Measurements from ENCODE around the gene CCDC154. TPM values are rescaled to one million over a fixed set of nuclear protein-coding genes. Genes with fewer than 3 reads are reported as not detected.
"Not testable (repeated sequence)": the region's sequence is repeated elsewhere in the genome, so short reads cannot be mapped to it uniquely, and the experiment has no call there.

The CCDC154 gene
- total RNA-seq, 1 donor from 2014 or later, result not detected

DNA sequence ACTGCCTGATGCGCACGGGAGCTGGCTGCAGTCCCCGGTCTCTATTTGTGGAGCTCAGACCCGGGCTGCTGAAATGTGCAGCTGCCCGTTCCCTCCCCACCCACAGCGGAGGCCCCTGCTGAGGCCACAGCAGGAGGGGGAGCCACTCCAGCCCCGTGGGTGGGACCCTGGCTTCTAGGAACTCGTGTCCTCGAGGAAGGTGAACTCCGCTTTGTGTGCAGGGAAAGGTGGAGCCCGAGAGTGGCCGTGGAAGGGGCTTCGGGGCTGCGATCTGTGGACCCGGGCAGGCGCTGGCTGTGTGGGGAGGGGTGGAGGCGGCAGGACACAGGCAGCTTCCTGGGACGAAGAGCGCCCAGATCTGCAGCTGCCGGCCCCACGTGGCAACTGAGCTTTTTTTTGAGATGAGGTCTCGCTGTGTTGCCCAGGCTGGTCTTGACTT, 2.9 kb downstream of the CCDC154 start:
- no peak overlapping the region for H3K4me3 ChIP-seq (ENCODE audit: low read depth, low read length)
- no peak for DNase-seq (ENCODE audit: low read depth)

DNA sequence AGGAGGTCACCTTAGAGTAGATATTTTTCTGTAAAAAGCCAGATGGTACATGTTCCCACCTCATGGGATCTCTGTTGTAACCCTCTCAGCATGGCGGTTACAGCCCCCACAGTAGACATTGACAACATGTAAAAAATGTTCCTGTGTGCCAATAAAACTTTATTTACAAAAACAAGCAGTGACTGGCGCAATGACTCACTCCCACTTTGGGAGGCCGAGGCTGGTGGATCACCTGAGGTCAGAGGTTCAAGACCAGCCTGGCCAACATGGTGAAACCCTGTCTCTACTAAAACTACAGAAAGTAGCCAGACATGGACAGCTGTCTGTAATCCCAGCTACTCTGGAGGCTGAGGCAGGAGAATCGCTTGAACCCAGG, 4.7 kb downstream of the CCDC154 start:
- not testable (repeated sequence) for H3K4me3 ChIP-seq (ENCODE audit: low read depth, low read length); DNase-seq (ENCODE audit: low read depth)

More for the DNA sequence above, 2.9 kb downstream of the CCDC154 start:
- TF ChIP-seq, protein P1, sequence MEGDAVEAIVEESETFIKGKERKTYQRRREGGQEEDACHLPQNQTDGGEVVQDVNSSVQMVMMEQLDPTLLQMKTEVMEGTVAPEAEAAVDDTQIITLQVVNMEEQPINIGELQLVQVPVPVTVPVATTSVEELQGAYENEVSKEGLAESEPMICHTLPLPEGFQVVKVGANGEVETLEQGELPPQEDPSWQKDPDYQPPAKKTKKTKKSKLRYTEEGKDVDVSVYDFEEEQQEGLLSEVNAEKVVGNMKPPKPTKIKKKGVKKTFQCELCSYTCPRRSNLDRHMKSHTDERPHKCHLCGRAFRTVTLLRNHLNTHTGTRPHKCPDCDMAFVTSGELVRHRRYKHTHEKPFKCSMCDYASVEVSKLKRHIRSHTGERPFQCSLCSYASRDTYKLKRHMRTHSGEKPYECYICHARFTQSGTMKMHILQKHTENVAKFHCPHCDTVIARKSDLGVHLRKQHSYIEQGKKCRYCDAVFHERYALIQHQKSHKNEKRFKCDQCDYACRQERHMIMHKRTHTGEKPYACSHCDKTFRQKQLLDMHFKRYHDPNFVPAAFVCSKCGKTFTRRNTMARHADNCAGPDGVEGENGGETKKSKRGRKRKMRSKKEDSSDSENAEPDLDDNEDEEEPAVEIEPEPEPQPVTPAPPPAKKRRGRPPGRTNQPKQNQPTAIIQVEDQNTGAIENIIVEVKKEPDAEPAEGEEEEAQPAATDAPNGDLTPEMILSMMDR (conservative IDR thresholded peaks at IDR 0.05; ENCODE audit: low read depth, low read length), result no peak

DNA sequence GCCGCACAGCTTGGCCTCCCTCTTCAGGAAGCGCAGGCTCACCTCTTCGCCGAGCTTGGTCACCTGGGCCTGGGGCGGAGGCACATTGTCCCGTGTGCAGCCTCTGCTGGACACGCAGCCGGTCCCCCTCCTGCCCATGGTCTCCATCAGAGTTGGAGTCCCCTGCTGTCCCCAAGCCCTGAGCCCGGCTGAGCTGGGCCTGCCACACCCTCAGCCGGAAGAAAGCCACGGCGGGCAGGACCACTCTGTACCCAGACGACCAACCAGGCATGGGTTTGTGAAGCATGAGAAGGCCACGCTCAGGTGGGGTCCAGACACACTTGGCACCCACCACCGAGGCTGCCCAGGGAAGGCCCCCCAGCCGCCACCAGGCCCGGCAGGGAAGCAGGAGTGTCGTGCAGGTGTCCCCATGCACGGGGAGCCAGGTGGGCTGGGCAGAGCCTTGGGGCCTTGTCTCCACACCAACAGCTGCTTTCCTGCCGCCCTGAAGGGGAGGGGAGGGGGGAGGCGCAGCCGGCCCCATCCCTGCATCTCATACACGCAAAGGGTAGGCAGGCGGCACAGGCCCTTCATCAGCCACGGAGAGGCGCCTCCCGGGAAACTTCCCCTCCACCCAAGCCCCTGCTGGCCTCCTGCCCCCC, 5.2 kb downstream of the CCDC154 start:
- no peak for DNase-seq (ENCODE audit: low read depth)
- H3K4me3 ChIP-seq (ENCODE audit: low read depth, low read length), result no peak overlapping the region
- TF ChIP-seq, protein P1 (conservative IDR thresholded peaks at IDR 0.05; ENCODE audit: low read depth, low read length), result no peak

DNA sequence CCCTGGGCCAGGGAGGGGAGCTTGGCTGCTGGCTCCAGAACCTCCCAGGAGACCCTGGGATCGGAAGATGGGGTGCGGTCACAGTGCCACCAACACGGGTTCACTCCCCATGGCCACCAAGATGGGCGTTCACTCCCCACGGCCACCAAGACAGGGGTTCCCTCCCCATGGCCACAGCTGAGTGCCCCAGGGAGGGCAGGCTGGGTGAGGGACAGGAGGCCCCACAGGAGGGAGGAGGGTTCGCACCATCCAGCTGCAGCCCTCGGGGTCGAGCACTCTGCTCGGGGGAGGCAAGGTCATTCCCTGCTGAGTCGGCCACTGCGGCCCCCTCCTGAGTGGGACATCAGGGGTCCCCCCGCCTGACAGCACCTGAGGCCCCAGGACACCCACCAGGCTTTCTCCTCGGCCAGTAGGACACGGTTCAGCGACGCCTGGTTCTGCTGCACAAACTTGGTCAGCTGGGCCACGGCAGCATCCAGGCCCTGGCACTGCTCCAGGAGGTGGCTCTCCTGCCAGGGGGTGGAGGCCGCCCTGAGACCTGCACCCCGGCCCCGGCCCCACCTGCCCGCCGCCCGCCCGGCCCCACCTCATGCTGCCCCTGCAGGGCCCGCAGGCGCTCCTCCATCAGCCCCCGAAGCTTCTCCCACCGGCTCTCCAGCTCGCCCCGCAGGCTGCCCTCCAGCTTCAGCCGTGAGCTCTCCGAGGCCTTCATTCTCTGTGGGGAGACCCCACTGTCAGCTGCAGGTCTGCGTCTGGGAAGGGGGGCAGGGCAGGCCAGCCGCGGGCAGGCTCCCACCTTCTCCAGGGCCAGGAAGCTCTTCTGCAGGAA, 5.9 kb downstream of the CCDC154 start:
- TF ChIP-seq, protein P1 (conservative IDR thresholded peaks at IDR 0.05; ENCODE audit: low read depth, low read length), result no peak
- H3K4me3 ChIP-seq (ENCODE audit: low read depth, low read length), result no peak overlapping the region
- DNase-seq (ENCODE audit: low read depth), result no peak

DNA sequence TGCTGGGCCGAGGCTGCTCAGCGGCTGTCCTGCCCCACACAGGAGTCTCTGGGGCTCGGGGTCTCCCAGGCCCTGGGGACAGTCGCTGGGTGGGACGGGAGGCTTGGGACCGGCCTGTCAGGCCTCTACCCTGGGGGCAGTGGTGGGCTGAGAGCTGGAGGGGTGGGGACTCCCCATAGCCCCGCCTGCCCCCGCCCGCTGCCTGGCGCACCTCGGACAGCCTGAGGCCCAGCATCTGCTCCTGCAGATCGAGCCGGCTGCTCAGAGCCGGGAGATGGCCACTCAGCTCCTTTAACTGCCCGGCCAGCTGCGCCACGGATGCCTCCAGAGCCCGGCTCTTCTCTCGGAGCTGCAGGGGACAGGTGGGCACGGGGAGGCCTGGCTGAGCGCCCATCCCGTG, 6.8 kb downstream of the CCDC154 start:
- DNase-seq (ENCODE audit: low read depth), result no peak
- TF ChIP-seq, protein P1 (conservative IDR thresholded peaks at IDR 0.05; ENCODE audit: low read depth, low read length), result no peak
- no peak overlapping the region for H3K4me3 ChIP-seq (ENCODE audit: low read depth, low read length)

DNA sequence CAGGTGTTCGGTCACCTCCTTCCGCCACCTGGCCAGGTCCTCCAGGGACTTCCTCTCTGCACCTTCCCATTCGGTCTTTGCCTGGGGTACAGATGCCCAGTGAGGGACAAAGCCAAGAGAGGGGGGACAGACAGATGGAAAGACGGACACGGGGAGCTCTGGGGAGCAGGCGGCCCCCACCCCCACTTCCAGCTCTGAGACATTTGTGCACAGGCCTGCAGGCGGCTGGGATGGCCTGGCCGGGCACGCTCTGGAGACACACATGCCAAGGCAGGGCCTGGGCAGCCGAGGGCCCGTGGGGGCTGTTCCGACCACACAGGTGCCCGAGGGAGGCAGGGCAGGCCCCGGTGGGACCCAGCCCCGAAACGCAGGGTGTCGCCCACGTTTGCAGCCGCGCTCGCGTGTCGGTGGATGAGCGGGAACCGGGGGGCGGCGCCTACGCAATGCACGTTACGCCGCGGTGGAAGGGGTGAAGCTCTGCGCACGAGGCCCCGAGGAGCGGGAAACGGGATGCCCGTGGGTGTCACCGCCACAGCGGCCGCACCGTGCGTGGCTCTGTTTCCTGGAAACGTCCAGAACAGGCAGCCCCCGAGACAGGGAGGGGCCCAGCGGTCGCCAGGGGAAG, 7.5 kb downstream of the CCDC154 start:
- TF ChIP-seq, protein P1 (conservative IDR thresholded peaks at IDR 0.05; ENCODE audit: low read depth, low read length), result no peak
- DNase-seq (ENCODE audit: low read depth), result no peak
- no peak overlapping the region for H3K4me3 ChIP-seq (ENCODE audit: low read depth, low read length)

DNA sequence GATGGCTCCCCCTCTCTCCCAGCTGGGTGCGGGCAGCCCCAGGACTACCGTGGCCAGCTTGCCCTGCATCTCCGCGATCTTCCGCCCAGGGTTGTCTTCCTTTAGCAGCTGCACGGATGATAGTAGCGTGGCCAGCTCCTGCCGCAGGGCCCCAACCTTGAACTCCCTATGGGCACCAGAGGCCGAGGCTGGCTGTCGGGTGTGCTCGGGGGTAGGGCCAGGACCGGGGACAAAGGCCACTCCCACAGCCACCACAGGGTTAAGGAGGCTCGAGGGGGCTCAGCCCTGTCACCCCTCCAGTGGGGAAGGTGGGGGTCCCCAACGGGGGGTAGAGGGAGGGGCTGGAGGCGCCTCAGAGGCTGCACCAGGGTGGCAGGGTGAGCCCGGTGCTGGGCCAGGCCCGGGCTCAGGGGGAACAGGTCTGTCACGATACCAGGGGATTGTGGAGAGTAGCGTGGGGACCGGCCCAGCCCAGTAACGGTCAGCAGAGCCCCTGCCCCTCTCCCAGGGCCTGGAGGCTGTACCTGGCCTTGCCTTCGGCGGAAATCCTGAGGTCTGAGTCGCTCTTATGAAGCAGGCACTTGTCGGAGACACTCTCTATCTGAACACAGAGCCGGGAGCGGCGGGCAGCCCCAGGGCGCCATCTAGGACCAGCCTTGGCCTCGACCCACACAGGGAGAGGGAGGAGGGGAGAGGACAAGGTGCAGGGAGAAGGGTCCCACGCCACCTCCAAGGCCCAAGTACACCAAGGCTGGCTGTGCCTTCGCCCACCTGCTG, 8.2 kb downstream of the CCDC154 start:
- TF ChIP-seq, protein P1 (conservative IDR thresholded peaks at IDR 0.05; ENCODE audit: low read depth, low read length), result no peak
- no peak for DNase-seq (ENCODE audit: low read depth)

More for the DNA sequence above, 8.2 kb downstream of the CCDC154 start:
- H3K4me3 ChIP-seq (ENCODE audit: low read depth, low read length), result no peak overlapping the region
